Spleen (tissue), 11 donors: ENCODE measurements around the gene GNAS-AS1. TPM values are rescaled to one million over a fixed set of nuclear protein-coding genes. Genes with fewer than 3 reads are reported as not detected.
A peak's percentile ranks its signal among the peaks of the same experiment; 100 is the strongest.

ENCODE experiments used
- DNase-seq: peaks from one replicate; pipeline ENCODE4 v3.0.0-alpha.2; 2020
- H3K27ac ChIP-seq, 8 donors: fragments of 200-600 bp; sonication (generic) in 7 of 8; 1 replicate in 4 of 8; 2 replicates in 4 of 8; pipeline versions ENCODE4 v1.5.0 to v1.8.0; 2016 to 2021; ENCODE audit warnings: inconsistent platforms in 4 of 8, mild to moderate bottlenecking in 4 of 8, moderate library complexity in 1 of 8
- H3K27me3 ChIP-seq, 7 donors: fragments of 200-600 bp; sonication (generic) in 6 of 7; replicated peaks in 1 of 7; 1 replicate in 4 of 7; 2 replicates in 3 of 7; pipeline versions ENCODE4 v1.5.0 to v1.8.0; 2016 to 2021; ENCODE audit warnings: inconsistent platforms in 3 of 7, mild to moderate bottlenecking in 1 of 7
- H3K36me3 ChIP-seq, 6 donors: fragments of 200-600 bp; sonication (generic) in 5 of 6; 1 replicate in 4 of 6; 2 replicates in 2 of 6; pipeline versions ENCODE4 v1.5.0 to v1.8.0; 2016 to 2021; ENCODE audit warnings: inconsistent platforms in 2 of 6
- H3K4me1 ChIP-seq, 6 donors: fragments of 200-600 bp; sonication (generic) in 5 of 6; 1 replicate in 3 of 6; 2 replicates in 3 of 6; pipeline versions ENCODE4 v1.5.0 to v1.8.0; 2016 to 2021; ENCODE audit warnings: inconsistent platforms in 3 of 6
- H3K4me3 ChIP-seq, 8 donors: fragments of 200-600 bp; sonication (generic) in 7 of 8; 1 replicate in 4 of 8; 2 replicates in 4 of 8; pipeline versions ENCODE4 v1.5.0 to v1.8.0; 2016 to 2021; ENCODE audit warnings: inconsistent platforms in 4 of 8, mild to moderate bottlenecking in 4 of 8, moderate library complexity in 2 of 8
- H3K9me3 ChIP-seq, 8 donors: fragments of 200-600 bp; sonication (generic) in 7 of 8; 1 replicate in 4 of 8; 2 replicates in 4 of 8; pipeline versions ENCODE4 v1.5.0 to v1.8.0; 2016 to 2021; ENCODE audit warnings: inconsistent platforms in 4 of 8
- CTCF ChIP-seq, 11 experiments: fragments of 200-600 bp in 7 of 11; fragments of 450-650 bp in 4 of 11; sonication (generic) in 4 of 11; IDR thresholded peaks in 8 of 11; conservative IDR thresholded peaks in 3 of 11; 1 replicate in 7 of 11; 2 replicates in 4 of 11; pipeline versions ENCODE4 v1.4.0 to v1.8.0; 2016 to 2021; ENCODE audit warnings: antibody characterized with exemption in 11 of 11, inconsistent platforms in 4 of 11, mild to moderate bottlenecking in 1 of 11
- POLR2A ChIP-seq, 3 donors: fragments of 450-650 bp; IDR thresholded peaks; one replicate each; pipeline ENCODE4 v1.5.1; 2017; ENCODE audit warnings: antibody characterized with exemption in 3 of 3, mild to moderate bottlenecking in 1 of 3
- POLR2AphosphoS5 ChIP-seq, 3 donors: sonication (generic); formaldehyde crosslinking; IDR thresholded peaks; one replicate each; pipeline ENCODE4 v1.5.1; 2017; ENCODE audit warnings: antibody characterized with exemption in 3 of 3
- WGBS, 5 donors: extraction: QIAGEN DNeasy Blood & Tissue Kit in 3 of 5; methylation state at CpG; one replicate each; pipeline versions ENCODE4 v1.1.5 to v1.1.7; 2013 to 2018; 5-methylcytosine and 5-hydroxymethylcytosine counted together
- intact Hi-C: fragments of 100-400 bp; cut with DNase I; formaldehyde crosslinking; loops from one replicate; pipeline ENCODE4 v1.15.0; 2023; ENCODE audit warnings: low total_unique reads
- polyA plus RNA-seq, 3 donors: library from polyadenylated mRNA; stranded (reverse); fragments of 200-250 nt; gene quantifications; one replicate each; pipeline ENCODE4 v1.2.1, GENCODE V29; 2013
- total RNA-seq, 7 donors: library from RNA; depleted of rRNA in 3 of 7; stranded (reverse); fragments of >200 nt in 3 of 7; fragmentation: NEBNext Ultra II Directional in 4 of 7; extraction: Animal tissue kit (Norgen Biotek cat#: 25700) in 4 of 7; gene quantifications; one replicate each; pipeline versions ENCODE4 v1.1.0 to v1.2.1, GENCODE V29; 2016 to 2021
- donor health status: healthy with polysubstance abuse.
- donor health status: DM: no; HTN: no; CAD: no; lungs with moderate emphysema.
- donor health status: DM: no; HTN: no; CAD: no.
- donor health status: Bipolar disorder and iron deficiency.
- donor health status: healthy.
- donor health status: DM: no; HTN: no; CAD: no.
- donor health status: DM: yes; HTN: yes; CAD: no.

Gene GNAS-AS1
- total and polyA plus RNA-seq, 10 donors, result 0.18 to 1.1 (median 0.45) TPM; not detected in 2

- H3K27ac ChIP-seq, result no peak overlapping the region
- 82 to 88% (median 85%) methylated on average over 23 to 29 of the region's 29 CpGs for WGBS, 5 donors
- H3K27me3 ChIP-seq, result peaks cover 0 to 75% (median 0%) of the 10 kb centered on the region in 7 donors
- no peak for TF ChIP-seq POLR2A (IDR thresholded peaks at IDR 0.05)
- no peak for TF ChIP-seq CTCF (IDR thresholded peaks at IDR 0.05 in 8 of 11, conservative IDR thresholded peaks at IDR 0.05 in 3 of 11)
- TF ChIP-seq POLR2AphosphoS5 (IDR thresholded peaks at IDR 0.05), result no peak
- intact Hi-C loops, result no loop called here
- H3K4me3 ChIP-seq, result no peak overlapping the region
- no peak for DNase-seq
- H3K9me3 ChIP-seq, result no peaks in the 10 kb centered on the region
- no peaks in the 10 kb centered on the region for H3K36me3 ChIP-seq
- no peaks in the 10 kb centered on the region for H3K4me1 ChIP-seq
Measured at GRCh38 chr20:58793512-58794420, 56.9 kb downstream of the GNAS-AS1 start.

GRCh38 chr20:58792426-58792825 lies 58.3 kb downstream of the GNAS-AS1 start:
- DNase-seq, result no peak
- Histone ChIP-seq H3K4me3 (no peak overlapping the region), H3K4me1 (no peaks in the 10 kb centered on the region), H3K27ac (no peak overlapping the region), H3K36me3 (no peaks in the 10 kb centered on the region), H3K9me3 (no peaks in the 10 kb centered on the region), H3K27me3 (peaks cover 0 to 86% (median 0%) of the 10 kb centered on the region in 7 donors)
- TF ChIP-seq POLR2AphosphoS5 (IDR thresholded peaks at IDR 0.05), result no peak
- TF ChIP-seq POLR2A (IDR thresholded peaks at IDR 0.05), result no peak
- no peak for TF ChIP-seq CTCF (IDR thresholded peaks at IDR 0.05 in 8 of 11, conservative IDR thresholded peaks at IDR 0.05 in 3 of 11)
- intact Hi-C loops, result no loop called here
- WGBS, 5 donors, result 86 to 95% (median 88%) methylated on average over 4 to 7 of the region's 7 CpGs

GRCh38 chr20:58791286-58791685 lies 59.4 kb downstream of the GNAS-AS1 start:
- Histone ChIP-seq H3K27ac (no peak overlapping the region), H3K9me3 (no peaks in the 10 kb centered on the region), H3K36me3 (no peaks in the 10 kb centered on the region), H3K4me3 (no peak overlapping the region), H3K4me1 (no peaks in the 10 kb centered on the region), H3K27me3 (peaks cover 0 to 87% (median 0%) of the 10 kb centered on the region in 7 donors)
- DNase-seq, result peak; percentile 1
- intact Hi-C loops, result no loop called here
- TF ChIP-seq CTCF (IDR thresholded peaks at IDR 0.05 in 8 of 11, conservative IDR thresholded peaks at IDR 0.05 in 3 of 11) (no peak), POLR2AphosphoS5 (IDR thresholded peaks at IDR 0.05) (no peak), POLR2A (IDR thresholded peaks at IDR 0.05) (no peak)
- WGBS, 5 donors, result 42 to 58% (median 48%) methylated on average over 7 of the region's 7 CpGs

GRCh38 chr20:58790454-58790853 lies 60.2 kb downstream of the GNAS-AS1 start:
- DNase-seq, result peak; percentile 62
- Histone ChIP-seq H3K27me3 (peaks cover 0 to 85% (median 0%) of the 10 kb centered on the region in 7 donors), H3K4me3 (no peak overlapping the region), H3K4me1 (no peaks in the 10 kb centered on the region), H3K36me3 (no peaks in the 10 kb centered on the region), H3K27ac (no peak overlapping the region), H3K9me3 (no peaks in the 10 kb centered on the region)
- WGBS, 5 donors, result 59 to 87% (median 63%) methylated on average over 7 to 10 of the region's 10 CpGs
- no peak for TF ChIP-seq POLR2AphosphoS5 (IDR thresholded peaks at IDR 0.05)
- TF ChIP-seq POLR2A (IDR thresholded peaks at IDR 0.05), result no peak
- TF ChIP-seq CTCF (IDR thresholded peaks at IDR 0.05 in 8 of 11, conservative IDR thresholded peaks at IDR 0.05 in 3 of 11), result no peak
- intact Hi-C loops, result no loop called here
